GM19238 (cell line): ENCODE measurements around the gene PAX8.
A peak's percentile ranks its signal among the peaks of the same experiment; 100 is the strongest.

Experiments used
- DNase-seq: peaks from one replicate; pipeline ENCODE4 v3.0.0; 2011; ENCODE audit warnings: low spot score; ENCODE audit not compliant: insufficient read length

The PAX8 gene

DNA sequence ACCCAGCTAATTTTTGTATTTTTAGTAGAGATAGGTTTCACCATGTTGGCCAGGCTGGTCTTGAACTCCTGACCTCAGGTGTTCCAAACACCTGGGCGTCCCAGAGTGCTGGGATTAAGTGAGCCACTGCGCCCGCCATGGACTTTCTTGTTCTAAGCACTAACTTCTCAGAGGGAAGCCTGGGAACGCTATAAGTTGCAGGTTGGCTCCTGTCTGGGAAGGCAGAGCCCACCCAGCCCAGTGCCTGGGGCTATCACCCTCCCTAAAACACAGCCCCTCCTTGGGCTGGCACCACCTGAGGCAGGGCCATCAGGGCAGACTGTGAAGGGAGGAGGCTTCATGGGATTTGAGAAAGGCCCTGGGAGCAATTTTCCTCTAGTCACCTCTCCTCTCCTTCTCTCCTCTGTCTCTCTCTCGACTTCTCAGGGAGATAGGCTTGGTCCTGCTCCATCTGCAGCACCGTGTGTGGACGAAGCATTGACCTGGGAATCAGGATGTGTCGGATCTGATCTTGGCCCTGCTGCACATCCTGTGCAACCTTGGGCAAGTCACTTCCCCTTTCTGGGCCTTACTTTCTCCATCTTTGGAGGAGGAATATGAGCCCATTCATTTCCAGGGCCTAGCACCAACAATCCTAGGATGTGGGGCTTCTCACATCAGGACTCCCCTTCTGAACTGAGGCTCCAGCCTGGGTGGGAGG, 94.0 kb downstream of the PAX8 start:
- DNase-seq, result no peak

- DNase-seq, result no peak
Measured at GRCh38 chr2:113183703-113184102, 95.0 kb downstream of the PAX8 start.

- DNase-seq, result no peak
Measured at GRCh38 chr2:113183264-113183663, 95.5 kb downstream of the PAX8 start.

GRCh38 chr2:113182471-113183260, 96.1 kb downstream of the PAX8 start:
- no peak for DNase-seq

GRCh38 chr2:113181258-113182051, 97.3 kb downstream of the PAX8 start:
- DNase-seq, result no peak

GRCh38 chr2:113180131-113180946, 98.4 kb downstream of the PAX8 start:
- DNase-seq, result no peak

- DNase-seq, result no peak
Measured at GRCh38 chr2:113179446-113180045, 99.2 kb downstream of the PAX8 start.

GRCh38 chr2:113178891-113179290, 99.8 kb downstream of the PAX8 start:
- DNase-seq, result no peak

GRCh38 chr2:113178069-113178746, 100.5 kb downstream of the PAX8 start:
- DNase-seq, result no peak

- no peak for DNase-seq
Measured at GRCh38 chr2:113176696-113177355, 101.9 kb downstream of the PAX8 start.

GRCh38 chr2:113175736-113176695, 102.7 kb downstream of the PAX8 start:
- no peak for DNase-seq

DNA sequence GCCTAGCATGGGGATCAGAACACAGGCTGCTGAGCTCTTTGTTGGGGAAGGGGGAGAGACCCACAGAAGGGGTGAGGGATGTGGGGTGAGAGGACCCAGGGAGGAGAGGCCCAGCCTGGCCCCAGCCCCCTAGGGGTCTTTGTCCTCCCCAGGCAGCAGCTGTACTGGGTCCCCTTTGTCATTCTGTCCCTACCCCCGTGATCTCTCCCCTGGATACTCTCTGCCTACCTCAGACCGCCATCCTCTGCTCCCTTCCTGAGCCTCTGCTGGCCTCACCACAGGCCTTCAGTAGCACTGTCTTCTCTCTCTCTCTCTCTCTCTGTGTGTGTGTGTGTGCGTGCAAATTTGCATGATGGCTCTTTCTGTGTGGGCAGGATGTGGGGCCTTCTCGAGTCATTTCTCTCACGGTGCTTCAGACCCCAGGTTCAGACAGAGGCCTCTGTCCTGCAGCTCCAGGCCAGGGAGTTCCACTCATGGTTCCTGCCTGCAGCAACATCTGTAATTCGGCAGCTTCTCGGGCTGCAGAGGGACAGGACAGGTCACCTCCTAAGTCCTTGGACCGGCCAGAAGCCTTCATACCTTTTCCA, 103.6 kb downstream of the PAX8 start:
- peak; percentile 89 for DNase-seq

- no peak for DNase-seq
Measured at GRCh38 chr2:113174376-113174750, 104.4 kb downstream of the PAX8 start.

GRCh38 chr2:113173542-113174375, 105.0 kb downstream of the PAX8 start, which contains the start of gene PSD4:
Gene PSD4 (plus strand): TSS chr2:113173971. CDS start chr2:113182457, 8,486 bp downstream.
- peak; percentile 87 for DNase-seq

DNA sequence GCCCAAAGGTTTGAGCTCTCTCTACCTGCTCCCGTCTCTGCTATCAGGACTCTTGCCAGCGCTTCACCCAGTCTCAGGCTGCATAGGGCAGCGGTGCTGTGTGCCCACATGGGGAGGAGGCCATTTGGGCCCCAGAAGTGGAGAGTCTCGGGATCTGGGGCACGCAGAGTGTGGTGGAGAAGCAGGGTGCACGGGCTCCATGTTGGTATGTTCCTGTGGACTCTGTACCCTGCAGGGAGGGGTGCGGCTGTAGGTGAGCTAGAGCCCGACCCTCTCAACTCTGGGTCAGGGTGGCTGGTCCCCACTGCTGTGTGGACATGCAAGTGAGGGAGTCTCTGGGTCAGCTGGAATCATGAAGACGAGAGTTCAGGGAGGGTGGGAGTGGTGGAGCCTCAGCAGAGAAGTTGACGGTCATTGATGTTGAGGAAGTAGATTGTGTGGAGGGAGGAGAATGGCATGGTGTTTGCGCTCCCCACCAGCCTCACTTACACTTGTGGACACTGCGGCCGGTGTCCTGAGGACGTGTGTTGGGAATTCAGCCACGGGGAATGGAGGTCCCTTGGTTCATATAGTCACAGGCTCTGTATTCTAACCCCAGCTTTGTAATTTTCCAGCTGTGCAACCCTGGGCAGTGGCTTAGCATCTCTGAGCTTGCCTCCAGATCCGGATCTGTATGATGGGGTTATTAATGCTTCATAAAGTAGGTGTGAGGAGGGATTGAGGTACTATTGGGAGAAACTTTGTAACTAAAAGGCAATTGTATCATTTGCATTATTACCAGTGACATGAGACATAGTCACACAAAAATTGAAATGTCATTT, 105.8 kb downstream of the PAX8 start:
- no peak for DNase-seq

- no peak for DNase-seq
Measured at GRCh38 chr2:113171334-113172075, 107.2 kb downstream of the PAX8 start.
